Inflammatory macrophage treated with lipopolysaccharide for 1 hour (primary cell): ENCODE results near the gene LTF.
"Not testable (repeated sequence)": the region's sequence is repeated elsewhere in the genome, so short reads cannot be mapped to it uniquely, and the experiment has no call there.

Experiments
- DNase-seq, 2 donors: peaks; one replicate each; pipeline ENCODE4 v3.0.0-alpha.2; 2020 to 2022

Gene LTF

DNA sequence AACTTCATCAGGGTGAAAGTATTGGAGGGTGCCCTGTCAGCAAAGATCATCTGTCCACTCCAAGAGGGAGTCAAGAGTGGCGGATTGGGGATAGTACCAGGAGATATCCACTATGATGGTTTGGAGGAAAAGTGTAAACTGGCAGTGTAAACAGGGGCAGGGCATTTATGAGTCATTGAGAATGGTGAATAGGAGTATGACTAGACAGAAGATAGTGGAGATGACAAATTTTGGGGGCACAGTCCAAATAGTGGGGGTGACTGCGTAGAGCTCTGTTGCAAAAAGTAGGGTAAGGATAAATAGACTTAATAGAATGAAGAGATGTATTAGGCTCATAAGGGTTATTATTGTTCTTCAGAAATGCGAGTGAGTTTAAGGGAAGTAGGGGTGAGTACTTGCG, 75.9 kb downstream of the LTF start:
- not testable (repeated sequence) for DNase-seq

DNA sequence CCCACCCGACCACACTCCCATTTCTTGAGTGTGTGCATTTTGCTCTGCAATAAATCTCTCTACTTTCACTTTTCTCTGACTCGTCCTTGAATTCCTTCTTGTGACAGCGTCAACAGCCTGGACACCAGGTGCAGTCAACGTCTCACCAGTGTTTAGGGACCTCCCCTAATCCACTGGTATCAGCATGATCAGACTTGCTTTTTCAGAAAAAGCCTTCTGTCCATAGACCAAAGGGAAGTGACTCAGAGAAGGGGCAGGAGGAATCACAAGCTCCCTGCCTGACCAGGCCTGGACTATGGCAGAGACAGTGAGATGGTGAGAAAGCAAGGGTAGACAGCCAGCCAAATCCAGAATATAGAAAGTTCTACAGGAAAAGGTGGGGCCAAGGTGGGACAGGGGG, 78.5 kb downstream of the LTF start:
- DNase-seq = peak in 1 of 2 donors; percentile 82
